K562 (cell line): ENCODE measurements around the gene AMMECR1L. TPM values are rescaled to one million over a fixed set of nuclear protein-coding genes. Genes with fewer than 3 reads are reported as not detected.
A peak's percentile ranks its signal among the peaks of the same experiment; 100 is the strongest.

Source experiments
- ARID1B ChIP-seq: fragments of 450-650 bp; IDR thresholded peaks from 2 replicates; pipeline ENCODE4 v1.6.1; 2016; ENCODE audit warnings: antibody characterized with exemption, mild to moderate bottlenecking, inconsistent platforms
- CBX5 ChIP-seq: IDR thresholded peaks from 2 replicates; pipeline ENCODE4 v1.6.1; 2014; ENCODE audit warnings: low read depth, borderline replicate concordance
- CREB5 ChIP-seq: fragments of 250-450 bp; sonication (Bioruptor Pico); IDR thresholded peaks from 2 replicates; pipeline ENCODE4 v1.5.0; 2020; ENCODE audit warnings: mild to moderate bottlenecking
- DMBX1 ChIP-seq: fragments of 250-450 bp; sonication (Bioruptor Pico); IDR thresholded peaks from 2 replicates; pipeline ENCODE4 v1.8.0; 2022; ENCODE audit warnings: inconsistent platforms, mild to moderate bottlenecking, moderate library complexity, borderline replicate concordance
- HNRNPUL1 ChIP-seq: fragments of 200-400 bp; formaldehyde crosslinking; IDR thresholded peaks from 2 replicates; pipeline ENCODE4 v1.6.1; 2017; ENCODE audit warnings: low read length
- MCM3 ChIP-seq: fragments of 450-650 bp; IDR thresholded peaks from 2 replicates; pipeline ENCODE4 v1.6.1; 2016
- MEIS2 ChIP-seq: fragments of 450-650 bp; IDR thresholded peaks from 2 replicates; pipeline ENCODE4 v1.6.1; 2014; ENCODE audit warnings: mild to moderate bottlenecking; ENCODE audit not compliant: partially characterized antibody
- NKRF ChIP-seq: fragments of 450-650 bp; IDR thresholded peaks from 2 replicates; pipeline ENCODE4 v1.6.1; 2016; ENCODE audit warnings: borderline replicate concordance
- PPARD ChIP-seq: fragments of 250-450 bp; sonication (Bioruptor Pico); IDR thresholded peaks from 2 replicates; pipeline ENCODE4 v1.8.0; 2022; ENCODE audit warnings: inconsistent platforms, mild to moderate bottlenecking, moderate library complexity
- SMAD3 ChIP-seq: fragments of 450-650 bp; formaldehyde crosslinking; conservative IDR thresholded peaks from 2 replicates; pipeline ENCODE4 v1.4.0; 2020; ENCODE audit warnings: mild to moderate bottlenecking
- U2AF1 ChIP-seq: fragments of 200-400 bp; formaldehyde crosslinking; optimal IDR thresholded peaks from 2 replicates; pipeline ENCODE3; 2017; ENCODE audit warnings: mild to moderate bottlenecking, low read depth, low read length, moderate library complexity
- ZBTB26 ChIP-seq: fragments of 450-650 bp; formaldehyde crosslinking; IDR thresholded peaks from 2 replicates; pipeline ENCODE4 v1.4.0; 2022; ENCODE audit warnings: missing genetic modification characterization
- ZHX1 ChIP-seq: fragments of 150-350 bp; conservative IDR thresholded peaks from 2 replicates; pipeline ENCODE4 v1.6.1; 2014; ENCODE audit warnings: low read length
- ZNF277 ChIP-seq: fragments of 250-450 bp; sonication (Bioruptor Pico); IDR thresholded peaks from 2 replicates; pipeline ENCODE4 v1.8.0; 2022; ENCODE audit warnings: inconsistent platforms, mild to moderate bottlenecking, moderate library complexity, borderline replicate concordance
- ZNF398 ChIP-seq: fragments of 250-450 bp; sonication (Bioruptor Pico); IDR thresholded peaks from 2 replicates; pipeline ENCODE4 v1.8.0; 2021; ENCODE audit warnings: moderate library complexity, mild to moderate bottlenecking, inconsistent platforms
- ZNF668 ChIP-seq: fragments of 250-450 bp; sonication (Bioruptor Pico); IDR thresholded peaks from 2 replicates; pipeline ENCODE4 v1.8.0; 2022; ENCODE audit warnings: mild to moderate bottlenecking, inconsistent platforms
- ZNF695 ChIP-seq: fragments of 450-650 bp; formaldehyde crosslinking; IDR thresholded peaks from 2 replicates; pipeline ENCODE4 v1.4.0; 2020; ENCODE audit warnings: mild to moderate bottlenecking, moderate library complexity
- polyA plus RNA-seq, 8 experiments: library from polyadenylated mRNA; depleted of rRNA in 4 of 8; stranded (reverse) in 5 of 8; unstranded in 3 of 8; fragments of >200 nt; fragmentation: Nextera tagmentation in 2 of 8; fragmentation: Illumina TruSeq in 1 of 8; extraction: Ambion mirVana in 2 of 8; extraction: Trizol in 1 of 8; gene quantifications; 2 replicates each; pipeline versions ENCODE4 v1.2.1 to v1.2.3, GENCODE V29; 2011 to 2014; ENCODE audit warnings: inconsistent platforms in 1 of 8, missing spikeins in 1 of 8
- total RNA-seq, 7 experiments: library from RNA; depleted of rRNA in 6 of 7; stranded (reverse); fragments of >200 nt in 6 of 7; fragmentation: Illumina TruSeq in 2 of 7; extraction: Trizol in 2 of 7; gene quantifications; 2 replicates each; pipeline versions ENCODE4 v1.2.1 to v1.2.3, GENCODE V29; 2011 to 2021; ENCODE audit warnings: low replicate concordance in 1 of 7

AMMECR1L gene
- total and polyA plus RNA-seq, 9 of the 15 experiments (the other 6 are each of a cell fraction or from before 2014, with no cell fraction given): 3.7 to 15.3 (median 9.1) TPM

GRCh38 chr2:127932199-127932876 is 46.6 kb upstream of the AMMECR1L start (continued):
- TF ChIP-seq NKRF: no peak
- no peak for TF ChIP-seq ZHX1
- no peak for TF ChIP-seq ZBTB26
- no peak for TF ChIP-seq PPARD (CRISPR knock-in tag)
- no peak for TF ChIP-seq ZNF398 (CRISPR knock-in tag)
- no peak for TF ChIP-seq MCM3
- TF ChIP-seq CREB5: no peak
- peak; percentile 46 for TF ChIP-seq MEIS2
- TF ChIP-seq ZNF277: no peak
- TF ChIP-seq HNRNPUL1: no peak
- no peak for TF ChIP-seq DMBX1
- no peak for TF ChIP-seq U2AF1
- TF ChIP-seq ARID1B: no peak
- no peak for TF ChIP-seq CBX5
- no peak for TF ChIP-seq ZNF695 (CRISPR knock-in tag)
- no peak for TF ChIP-seq ZNF668 (CRISPR knock-in tag)
- TF ChIP-seq SMAD3: no peak
